GM08714 (cell line): ENCODE measurements around the gene DOK7.

Experiments used
- H3K4me3 ChIP-seq: fragments of 200-500 bp; sonication (Bioruptor generic); 2 replicates; pipeline ENCODE4 v1.5.1; 2014; ENCODE audit warnings: mild to moderate bottlenecking, low read length, inconsistent platforms
- ZNF274 ChIP-seq: IDR thresholded peaks from 2 replicates; pipeline ENCODE4 v1.6.1; 2012; ENCODE audit warnings: mild to moderate bottlenecking, low read depth, low read length

Gene DOK7

GRCh38 chr4:3462790-3463415 is at the start of gene DOK7:
Gene DOK7 (plus strand): TSS chr4:3463306. CDS start chr4:3463376, 70 bp downstream.
- H3K4me3 ChIP-seq, result no peak within 1 kb of the TSS
- TF ChIP-seq ZNF274, result no peak

- TF ChIP-seq ZNF274, result no peak
- H3K4me3 ChIP-seq, result no peak overlapping the region
Observed at GRCh38 chr4:3413675-3414420, 49.3 kb upstream of the DOK7 start.

- no peak for TF ChIP-seq ZNF274
- H3K4me3 ChIP-seq, result no peak overlapping the region
Observed at GRCh38 chr4:3414421-3415279, 48.5 kb upstream of the DOK7 start.

GRCh38 chr4:3415471-3416141 is 47.5 kb upstream of the DOK7 start:
- no peak overlapping the region for H3K4me3 ChIP-seq
- TF ChIP-seq ZNF274, result no peak

GRCh38 chr4:3416270-3416669 is 46.8 kb upstream of the DOK7 start:
- no peak for TF ChIP-seq ZNF274
- no peak overlapping the region for H3K4me3 ChIP-seq

- H3K4me3 ChIP-seq, result no peak overlapping the region
- no peak for TF ChIP-seq ZNF274
Observed at GRCh38 chr4:3416821-3417221, 46.3 kb upstream of the DOK7 start.

GRCh38 chr4:3417448-3417847 is 45.7 kb upstream of the DOK7 start:
- H3K4me3 ChIP-seq, result no peak overlapping the region
- no peak for TF ChIP-seq ZNF274

- no peak overlapping the region for H3K4me3 ChIP-seq
- no peak for TF ChIP-seq ZNF274
Observed at GRCh38 chr4:3418029-3418762, 44.9 kb upstream of the DOK7 start.

- no peak for TF ChIP-seq ZNF274
- H3K4me3 ChIP-seq, result no peak overlapping the region
Observed at GRCh38 chr4:3419836-3420605, 43.1 kb upstream of the DOK7 start.

GRCh38 chr4:3420606-3420955 is 42.5 kb upstream of the DOK7 start:
- H3K4me3 ChIP-seq, result no peak overlapping the region
- no peak for TF ChIP-seq ZNF274

- H3K4me3 ChIP-seq, result no peak overlapping the region
- no peak for TF ChIP-seq ZNF274
Observed at GRCh38 chr4:3420956-3421355, 42.1 kb upstream of the DOK7 start.

- no peak overlapping the region for H3K4me3 ChIP-seq
- no peak for TF ChIP-seq ZNF274
Observed at GRCh38 chr4:3421470-3421869, 41.6 kb upstream of the DOK7 start.

GRCh38 chr4:3422241-3422801 is 40.8 kb upstream of the DOK7 start:
- no peak overlapping the region for H3K4me3 ChIP-seq
- TF ChIP-seq ZNF274, result no peak
